Heart right ventricle (tissue), 16 donors: ENCODE data around the gene SPTLC3. TPM values are rescaled to one million over a fixed set of nuclear protein-coding genes. Genes with fewer than 3 reads are reported as not detected.

Source experiments
- ATAC-seq, 8 donors: fragments of 200-7000 bp; cut with Tn5 transposase; one replicate each; pipeline ENCODE4 v1.9.1; 2020; ENCODE audit warnings: mild to moderate bottlenecking in 8 of 8, moderate library complexity in 8 of 8, moderate number of reproducible peaks in 1 of 8
- DNase-seq, 2 donors: peaks; one replicate each; pipeline ENCODE4 v3.0.0-alpha.2; 2020
- H3K27ac ChIP-seq, 10 donors: fragments of 200-600 bp; sonication (generic) in 2 of 10; one replicate each; pipeline versions ENCODE4 v1.5.0 to v1.8.0; 2020 to 2022; ENCODE audit warnings: mild to moderate bottlenecking in 3 of 10
- H3K27me3 ChIP-seq, 7 donors: fragments of 200-600 bp; one replicate each; pipeline ENCODE4 v1.8.0; 2021 to 2022; ENCODE audit warnings: mild to moderate bottlenecking in 2 of 7
- H3K36me3 ChIP-seq, 9 donors: fragments of 200-600 bp; sonication (generic) in 1 of 9; one replicate each; pipeline versions ENCODE4 v1.5.0 to v1.8.0; 2020 to 2022; ENCODE audit warnings: mild to moderate bottlenecking in 2 of 9
- H3K4me1 ChIP-seq, 9 donors: fragments of 200-600 bp; sonication (generic) in 1 of 9; one replicate each; pipeline versions ENCODE4 v1.5.0 to v1.8.0; 2020 to 2022; ENCODE audit warnings: mild to moderate bottlenecking in 4 of 9
- H3K4me3 ChIP-seq, 10 donors: fragments of 200-600 bp; sonication (generic) in 2 of 10; one replicate each; pipeline versions ENCODE4 v1.5.0 to v1.8.0; 2020 to 2022; ENCODE audit warnings: mild to moderate bottlenecking in 7 of 10, moderate library complexity in 2 of 10
- H3K9me3 ChIP-seq, 11 donors: fragments of 200-600 bp in 10 of 11; sonication (generic) in 2 of 11; one replicate each; pipeline versions ENCODE4 v1.5.0 to v1.8.0; 2013 to 2022; ENCODE audit warnings: mild to moderate bottlenecking in 2 of 11, control low read depth in 1 of 11, moderate library complexity in 1 of 11
- CTCF ChIP-seq, 9 donors: fragments of 200-600 bp; sonication (generic) in 2 of 9; IDR thresholded peaks; one replicate each; pipeline versions ENCODE4 v1.5.0 to v1.8.0; 2021 to 2022; ENCODE audit warnings: antibody characterized with exemption in 9 of 9, mild to moderate bottlenecking in 5 of 9, moderate library complexity in 1 of 9
- WGBS, 2 donors: extraction: QIAGEN DNeasy Blood & Tissue Kit; methylation state at CpG; one replicate each; pipeline ENCODE4 v1.1.7; 2013; ENCODE audit warnings: inconsistent platforms in 1 of 2; 5-methylcytosine and 5-hydroxymethylcytosine counted together
- intact Hi-C, 10 donors: fragments of 100-400 bp; cut with DNase I; formaldehyde crosslinking; loops; one replicate each; pipeline versions ENCODE4 v1.11.1 to v1.14.2; 2022
- polyA plus RNA-seq, 2 donors: library from polyadenylated mRNA; stranded (reverse); fragments of 200-250 nt; gene quantifications; one replicate each; pipeline ENCODE4 v1.2.3, GENCODE V29; 2013
- total RNA-seq, 10 donors: library from RNA; stranded (reverse); fragmentation: NEBNext Ultra II Directional in 3 of 10; extraction: Animal tissue kit (Norgen Biotek cat#: 25700) in 3 of 10; gene quantifications; one replicate each; pipeline versions ENCODE4 v1.2.1 to v1.2.4, GENCODE V29; 2021 to 2023
- donor health status: Arrhythmogenic right ventricular cardiomyopathy.
- donor health status: ischemic (EF 13 %, LVEDD 7.1; RV severe dilation, severe dysfunction).
- donor health status: healthy with polysubstance abuse.
- donor health status: DM: no; HTN: yes; CAD: no.
- donor health status: DM: no; HTN: no; CAD: no.
- donor health status: ischemic (EF 25% LVEDD 6.9; RV normal size, moderate dysfunction).
- donor health status: ischemic (EF 25% LVEDD 5.7; RV mildly dilated, moderate dysfunction).
- donor health status: healthy.
- donor health status: DM: yes; HTN: yes; CAD: no.
- donor health status: Ischemic cardiomyopathy.
- donor health status: ischemic (EF 35%, LVEDD 5.7; RV mildly dilated, moderate dysfunction).
- donor health status: nonischemic (EF 11% LVEDD 7.7; RV severe dilation, severe dysfunction).
- donor health status: DM: yes; HTN: yes; CAD: no.
- donor health status: PGD.
- donor health status: ischemic (EF 29% LVEDD 5.4; RV normal size, mild dysfunction).
- donor health status: nonischemic (EF 23%, LVEDD 6.1; RV moderate dilation, normal function).

The SPTLC3 gene
- total and polyA plus RNA-seq, 12 donors: 0.45 to 8.4 (median 3.5) TPM

GRCh38 chr20:13058666-13059389 lies 50.1 kb downstream of the SPTLC3 start:
- no peaks in the 10 kb centered on the region for H3K9me3 ChIP-seq
- H3K36me3 ChIP-seq: no peaks in the 10 kb centered on the region
- DNase-seq: no peak
- no peak for TF ChIP-seq CTCF (IDR thresholded peaks at IDR 0.05)
- no peak overlapping the region for H3K4me3 ChIP-seq
- ATAC-seq: no peak
- H3K4me1 ChIP-seq: peaks cover 0 to 21% (median 0%) of the 10 kb centered on the region in 9 donors
- intact Hi-C loops: no loop called here
- 80 to 90% methylated on average over 9 of the region's 9 CpGs for WGBS, 2 donors
- H3K27ac ChIP-seq: no peak overlapping the region
- H3K27me3 ChIP-seq: no peaks in the 10 kb centered on the region

DNA sequence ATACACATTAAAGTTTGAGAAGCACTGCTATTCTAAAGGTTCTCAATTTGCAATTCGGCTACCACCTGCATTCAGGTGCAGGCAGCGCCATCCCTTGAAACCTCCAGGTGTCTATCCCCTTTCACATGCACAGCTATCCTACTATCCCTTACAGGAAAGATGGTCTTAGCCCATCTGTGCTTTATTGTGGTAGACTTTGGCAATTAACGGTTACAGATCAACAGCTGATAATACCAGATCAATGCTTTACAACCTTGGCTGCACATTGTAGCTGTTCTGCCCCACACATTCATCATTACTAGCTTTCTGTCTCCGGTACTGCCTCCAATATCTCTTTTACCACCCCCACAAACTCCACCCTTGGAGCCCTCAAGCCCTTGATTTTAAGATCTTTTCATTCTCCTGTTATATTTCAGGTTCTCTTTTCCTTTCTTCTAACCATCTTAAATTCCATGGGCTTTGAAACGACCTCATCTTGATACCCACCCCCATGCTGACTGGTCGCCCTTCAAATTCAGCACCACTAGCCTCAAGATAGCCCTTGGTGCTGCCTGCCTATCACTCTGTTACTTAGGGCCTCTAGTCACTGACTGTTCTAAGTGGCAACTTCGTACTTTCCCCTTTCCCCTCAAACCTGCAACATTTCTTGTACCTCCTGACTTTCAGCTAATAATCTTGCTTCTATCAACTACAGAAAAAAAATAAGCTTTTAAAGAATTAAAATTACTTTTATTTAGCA lies 50.8 kb downstream of the SPTLC3 start:
- H3K4me1 ChIP-seq: peaks cover 0 to 21% (median 0%) of the 10 kb centered on the region in 9 donors
- H3K4me3 ChIP-seq: no peak overlapping the region
- TF ChIP-seq CTCF (IDR thresholded peaks at IDR 0.05): no peak
- no peak overlapping the region for H3K27ac ChIP-seq
- no peak for DNase-seq
- H3K36me3 ChIP-seq: no peaks in the 10 kb centered on the region
- H3K27me3 ChIP-seq: no peaks in the 10 kb centered on the region
- 57 to 64% methylated on average over 7 of the region's 7 CpGs for WGBS, 2 donors
- no peaks in the 10 kb centered on the region for H3K9me3 ChIP-seq
- intact Hi-C loops: loop anchor here in 1 of 10 donors (5.0 kb wide), 1 partner anchor 47 kb away; no protein-coding TSS in a partner anchor
- no peak for ATAC-seq

DNA sequence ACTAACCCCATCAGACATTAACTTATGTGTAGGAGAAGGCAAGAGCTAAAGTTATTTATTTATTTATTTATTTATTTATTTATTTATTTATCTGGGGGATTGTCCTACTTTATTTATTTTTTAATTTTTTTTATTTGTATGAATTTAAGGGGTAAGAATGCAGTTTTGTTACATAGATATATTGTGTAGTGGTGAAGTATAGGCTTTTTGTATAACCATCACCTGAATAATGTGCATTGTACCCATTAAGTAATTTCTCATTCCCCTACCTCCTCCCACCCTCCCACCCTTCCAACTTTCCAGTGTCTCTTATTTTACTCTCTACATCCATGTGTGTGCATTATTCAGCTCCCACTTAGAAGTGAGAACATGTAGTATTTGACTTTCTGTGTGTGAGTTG lies 51.6 kb downstream of the SPTLC3 start:
- intact Hi-C loops: loop anchor here in 1 of 10 donors (5.0 kb wide), 1 partner anchor 48 kb away; no protein-coding TSS in a partner anchor
- Histone ChIP-seq H3K4me1 (peaks cover 0 to 21% (median 0%) of the 10 kb centered on the region in 9 donors), H3K27me3 (no peaks in the 10 kb centered on the region), H3K9me3 (no peaks in the 10 kb centered on the region), H3K4me3 (no peak overlapping the region), H3K36me3 (no peaks in the 10 kb centered on the region), H3K27ac (no peak overlapping the region)
- DNase-seq: no peak
- ATAC-seq: no peak
- TF ChIP-seq CTCF (IDR thresholded peaks at IDR 0.05): no peak

- TF ChIP-seq CTCF (IDR thresholded peaks at IDR 0.05): no peak
- DNase-seq (no peak), ATAC-seq (no peak)
- intact Hi-C loops: loop anchor here in 1 of 10 donors (5.0 kb wide), 1 partner anchor 49 kb away; no protein-coding TSS in a partner anchor
- H3K4me1 ChIP-seq: peaks cover 0 to 21% (median 0%) of the 10 kb centered on the region in 9 donors
- no peaks in the 10 kb centered on the region for H3K36me3 ChIP-seq
- peaks cover 0 to 7% (median 3%) of the 10 kb centered on the region in 11 donors for H3K9me3 ChIP-seq
- 94% methylated on average over 3 of the region's 3 CpGs for WGBS, 2 donors
- no peak overlapping the region for H3K27ac ChIP-seq
- H3K4me3 ChIP-seq: no peak overlapping the region
- no peaks in the 10 kb centered on the region for H3K27me3 ChIP-seq
These were observed 52.6 kb downstream of the SPTLC3 start for GRCh38 chr20:13061381-13061780.
